ENCODE measurements around the gene FRMPD1. TPM values are rescaled to one million over a fixed set of nuclear protein-coding genes. Genes with fewer than 3 reads are reported as not detected.
"Not testable (repeated sequence)": the region's sequence is repeated elsewhere in the genome, so short reads cannot be mapped to it uniquely, and the experiment has no call there.

Gene FRMPD1
- polyA plus RNA-seq, 2 of the 4 experiments (the other 2 are of a cell fraction): 0.01 TPM; not detected in 1

GRCh38 chr9:37760416-37761161, 109.8 kb downstream of the FRMPD1 start:
- no peaks in the 10 kb centered on the region for H3K9me3 ChIP-seq
- DNase-seq (ENCODE audit: low read depth in 1 of 2, low spot score in 1 of 2): no peak
- ChIA-PET POLR2A (no interaction called here), CTCF (no interaction called here)
- no peak for TF ChIP-seq HOXB13 (CRISPR knock-in tag; IDR thresholded peaks at IDR 0.05; ENCODE audit: low read depth)
- TF ChIP-seq KDM5A (IDR thresholded peaks at IDR 0.05): no peak
- no peak for TF ChIP-seq MAX (IDR thresholded peaks at IDR 0.05)
- no peak for TF ChIP-seq JUNB (IDR thresholded peaks at IDR 0.05)
- TF ChIP-seq NPAS2 (CRISPR knock-in tag; IDR thresholded peaks at IDR 0.05; ENCODE audit: borderline replicate concordance): no peak
- TF ChIP-seq EP300 (IDR thresholded peaks at IDR 0.05): no peak
- TF ChIP-seq HDAC2 (IDR thresholded peaks at IDR 0.05): no peak
- TF ChIP-seq REST (IDR thresholded peaks at IDR 0.05): no peak
- TF ChIP-seq RAD21 (conservative IDR thresholded peaks at IDR 0.05 in 1 of 2, IDR thresholded peaks at IDR 0.05 in 1 of 2): no peak
- TF ChIP-seq HMGXB4 (CRISPR knock-in tag; IDR thresholded peaks at IDR 0.05; ENCODE audit: borderline replicate concordance): no peak
- no peak for TF ChIP-seq JUN (IDR thresholded peaks at IDR 0.05)
- TF ChIP-seq PHF8 (IDR thresholded peaks at IDR 0.05; ENCODE audit: borderline replicate concordance, low read depth): no peak
- no peak for TF ChIP-seq BHLHE40 (IDR thresholded peaks at IDR 0.05; ENCODE audit: low read depth, low read length)
- TF ChIP-seq ELK1 (IDR thresholded peaks at IDR 0.05; ENCODE audit: low read depth, low read length): no peak
- peak overlapping the region; percentile 10; the same call in 2 of the 3 replicates for H3K4me2 ChIP-seq
- WGBS (ENCODE audit: missing lambda C conversion rate): 72% methylated on average over 7 of the region's 7 CpGs
- 0 out of 6 replicates have a peak, but pooled peaks of 1 of the 2 experiments have one; percentile 39 for ATAC-seq
- no peak overlapping the region for H3K4me3 ChIP-seq
- peaks cover 18% of the 10 kb centered on the region for H3K4me1 ChIP-seq
- no peak overlapping the region for H3K27ac ChIP-seq
- no peak for FAIRE-seq

GRCh38 chr9:37761511-37761910, 110.8 kb downstream of the FRMPD1 start:
- ChIA-PET POLR2A (no interaction called here), CTCF (no interaction called here)
- 42% methylated on average over 3 of the region's 3 CpGs for WGBS (ENCODE audit: missing lambda C conversion rate)
- H3K4me3 ChIP-seq: no peak overlapping the region
- peaks cover 18% of the 10 kb centered on the region for H3K4me1 ChIP-seq
- TF ChIP-seq MAFK (IDR thresholded peaks at IDR 0.05; ENCODE audit: partially characterized antibody) (no peak), RAD21 (conservative IDR thresholded peaks at IDR 0.05 in 1 of 2, IDR thresholded peaks at IDR 0.05 in 1 of 2) (no peak), HEYL (CRISPR knock-in tag; IDR thresholded peaks at IDR 0.05) (no peak), TFCP2L1 (CRISPR knock-in tag; IDR thresholded peaks at IDR 0.05) (no peak), CBX8 (IDR thresholded peaks at IDR 0.05) (no peak), HOXA7 (CRISPR knock-in tag; IDR thresholded peaks at IDR 0.05) (no peak), FOXS1 (CRISPR knock-in tag; IDR thresholded peaks at IDR 0.05) (no peak), POLR2AphosphoS2 (conservative IDR thresholded peaks at IDR 0.05; ENCODE audit: low read length) (no peak)
- FAIRE-seq (peak; percentile 43), ATAC-seq (peak in 1 of 2 experiments; percentile 46; a peak in 3 of 6 replicates), DNase-seq (ENCODE audit: low read depth in 1 of 2, low spot score in 1 of 2) (no peak)
- no peaks in the 10 kb centered on the region for H3K9me3 ChIP-seq
- peak overlapping the region in 1 of 2 experiments; percentile 18; a peak in 1 of 6 replicates for H3K27ac ChIP-seq
- peak overlapping the region; percentile 10; the same call in 2 of the 3 replicates for H3K4me2 ChIP-seq

- POLR2A ChIA-PET; H3K27ac ChIP-seq; H3K4me2 ChIP-seq; ATAC-seq; H3K4me3 ChIP-seq; CTCF ChIA-PET; DNase-seq (ENCODE audit: low read depth in 1 of 2, low spot score in 1 of 2); FAIRE-seq; H3K9me3 ChIP-seq: not testable (repeated sequence)
- H3K4me1 ChIP-seq: peaks cover 16% of the 10 kb centered on the region
- WGBS (ENCODE audit: missing lambda C conversion rate): 81% methylated on average over 6 of the region's 6 CpGs
These were observed 114.5 kb downstream of the FRMPD1 start for GRCh38 chr9:37765263-37765662.
